SKM-1 (cell line): ENCODE measurements around the gene MAML2.

ENCODE experiments used
- DNase-seq: peaks from one replicate; lab custom pipeline; 2025; ENCODE audit not compliant: unreplicated experiment; lab: John Stamatoyannopoulos, UW

MAML2 gene

DNA sequence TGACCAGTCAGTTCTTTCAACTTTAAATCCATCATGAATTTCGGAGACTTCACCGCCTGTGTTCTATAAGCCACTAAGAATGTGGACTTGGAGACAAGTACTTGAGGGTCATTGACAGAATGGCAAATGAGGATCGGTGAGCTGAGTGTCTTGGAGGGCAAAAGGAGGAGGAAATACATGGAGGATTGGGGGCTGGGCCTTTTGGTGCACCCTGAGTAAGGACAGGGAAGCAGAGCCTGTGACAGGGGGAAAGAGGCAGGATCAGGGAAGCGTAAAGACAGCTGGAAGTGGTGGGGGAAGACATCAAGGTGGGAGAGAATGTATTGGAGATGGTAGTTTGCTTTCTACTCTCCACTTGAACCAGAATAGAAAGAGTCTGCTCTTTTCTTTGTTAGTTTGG is 348.7 kb downstream of the MAML2 start:
- no peak for DNase-seq

- no peak for DNase-seq
These were observed 349.3 kb downstream of the MAML2 start for GRCh38 chr11:95993438-95994298.

DNA sequence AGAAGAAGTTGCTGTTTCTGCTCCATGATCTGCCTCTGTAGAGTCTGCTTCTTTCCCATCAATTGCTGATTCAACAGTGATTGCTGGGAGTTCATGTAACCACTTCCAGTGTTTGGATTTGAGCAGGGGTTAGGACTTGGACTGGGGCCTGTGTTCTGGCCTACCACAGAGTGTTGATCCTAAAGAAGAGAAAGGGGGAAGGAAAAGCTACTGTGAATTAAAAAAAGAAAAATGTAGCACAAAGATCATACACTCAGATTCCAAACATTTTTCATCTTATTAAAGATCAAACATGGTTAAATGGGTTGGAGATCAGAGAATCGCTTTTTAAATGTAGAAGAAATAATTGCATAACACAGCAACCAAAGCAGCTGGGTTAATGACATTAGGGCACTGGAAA is 351.4 kb downstream of the MAML2 start:
- DNase-seq: no peak

- no peak for DNase-seq
These were observed 351.9 kb downstream of the MAML2 start for GRCh38 chr11:95991101-95991500.

DNA sequence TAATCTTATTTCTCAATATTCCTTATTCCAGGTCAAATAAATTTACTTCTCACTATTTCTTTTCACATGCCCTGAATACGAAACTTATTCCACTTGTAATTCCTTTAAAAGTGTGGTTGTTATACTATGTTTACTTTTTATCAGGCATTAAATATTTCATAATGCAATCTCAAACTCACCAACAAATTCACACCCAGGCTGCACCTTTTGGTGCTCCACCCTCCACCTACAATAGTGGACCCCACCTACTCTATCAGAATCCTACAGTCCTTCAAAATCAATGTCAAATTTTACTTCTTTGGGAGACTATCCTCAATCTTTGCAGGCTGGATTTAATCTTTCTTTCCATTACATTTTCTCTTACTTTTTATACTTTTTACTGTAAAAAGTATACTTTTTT is 353.2 kb downstream of the MAML2 start:
- no peak for DNase-seq

GRCh38 chr11:95989076-95989605 is 353.9 kb downstream of the MAML2 start:
- DNase-seq: no peak

- no peak for DNase-seq
These were observed 357.7 kb downstream of the MAML2 start for GRCh38 chr11:95985174-95985808.

- no peak for DNase-seq
These were observed 358.9 kb downstream of the MAML2 start for GRCh38 chr11:95984072-95984471.

DNA sequence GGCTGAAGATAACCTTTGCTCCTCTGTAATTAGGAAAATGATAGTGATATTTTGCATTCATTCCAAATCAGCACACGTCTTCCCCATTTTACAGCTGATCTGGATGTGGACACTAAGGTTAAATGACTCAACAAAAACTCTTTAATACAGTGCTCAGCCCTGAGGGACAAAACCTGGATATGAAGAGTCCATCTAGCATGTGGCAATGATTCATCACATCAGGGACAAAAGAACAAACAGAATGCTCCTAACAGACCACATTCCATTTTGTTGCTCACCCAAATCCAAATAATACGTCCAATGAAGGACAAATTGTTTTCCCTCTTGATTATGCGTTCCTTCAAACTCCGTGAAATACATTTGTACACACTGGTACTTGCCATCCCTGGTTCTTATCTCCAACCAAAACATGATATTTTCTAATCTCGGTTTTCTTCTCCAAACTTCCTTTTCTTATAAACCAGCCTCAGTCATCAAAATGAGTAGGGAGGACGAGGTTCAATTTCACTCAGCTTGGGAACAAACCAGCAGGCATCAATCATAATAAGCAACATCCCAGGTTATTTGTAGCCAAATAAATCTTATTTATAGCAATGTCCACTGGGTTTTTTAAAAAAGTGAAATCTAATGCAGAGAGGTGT is 365.3 kb downstream of the MAML2 start:
- no peak for DNase-seq

DNA sequence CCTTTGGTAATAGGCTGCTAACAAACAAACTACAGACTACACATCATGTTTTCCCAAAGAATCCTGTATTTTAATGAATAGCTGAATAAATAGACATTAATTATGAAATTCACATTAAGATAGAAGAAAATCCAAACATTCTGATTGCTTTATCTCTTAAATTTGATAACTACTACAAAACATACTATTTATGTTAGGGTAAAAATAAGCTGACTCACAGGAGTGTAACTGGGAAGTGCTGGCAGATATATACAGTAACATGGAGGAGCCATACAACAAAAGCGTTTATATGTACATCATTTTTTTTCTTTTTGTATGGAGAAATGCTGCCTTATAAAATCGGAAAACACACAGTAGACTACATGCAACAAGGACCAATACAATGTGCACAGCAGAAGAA is 366.4 kb downstream of the MAML2 start:
- DNase-seq: no peak

GRCh38 chr11:95975343-95975742 is 367.7 kb downstream of the MAML2 start:
- no peak for DNase-seq

- DNase-seq: no peak
These were observed 370.9 kb downstream of the MAML2 start for GRCh38 chr11:95972060-95972459.

- no peak for DNase-seq
These were observed 374.4 kb downstream of the MAML2 start for GRCh38 chr11:95968585-95968984.

GRCh38 chr11:95964281-95964680 is 378.7 kb downstream of the MAML2 start:
- DNase-seq: no peak

- no peak for DNase-seq
These were observed 381.2 kb downstream of the MAML2 start for GRCh38 chr11:95961758-95962157.

- no peak for DNase-seq
These were observed 392.1 kb downstream of the MAML2 start for GRCh38 chr11:95950905-95951304.

DNA sequence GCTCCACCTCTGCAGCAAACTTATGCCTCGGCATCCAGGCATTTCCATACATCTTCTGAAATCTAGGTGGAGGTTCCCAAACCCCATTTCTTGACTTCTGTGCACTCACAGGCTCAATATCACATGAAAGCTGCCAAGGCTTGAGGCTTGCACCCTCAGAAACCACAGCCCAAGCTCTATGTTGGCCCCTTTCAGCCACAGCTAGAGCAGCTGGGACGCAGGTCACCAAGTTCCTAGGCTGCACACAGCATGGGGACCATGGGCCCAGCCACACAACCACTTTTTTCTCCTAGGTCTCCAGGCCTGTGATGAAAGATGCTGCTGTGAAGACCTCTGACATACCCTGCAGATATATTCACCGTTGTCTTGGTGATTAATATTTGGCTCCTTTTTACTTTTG is 394.4 kb downstream of the MAML2 start:
- no peak for DNase-seq

DNA sequence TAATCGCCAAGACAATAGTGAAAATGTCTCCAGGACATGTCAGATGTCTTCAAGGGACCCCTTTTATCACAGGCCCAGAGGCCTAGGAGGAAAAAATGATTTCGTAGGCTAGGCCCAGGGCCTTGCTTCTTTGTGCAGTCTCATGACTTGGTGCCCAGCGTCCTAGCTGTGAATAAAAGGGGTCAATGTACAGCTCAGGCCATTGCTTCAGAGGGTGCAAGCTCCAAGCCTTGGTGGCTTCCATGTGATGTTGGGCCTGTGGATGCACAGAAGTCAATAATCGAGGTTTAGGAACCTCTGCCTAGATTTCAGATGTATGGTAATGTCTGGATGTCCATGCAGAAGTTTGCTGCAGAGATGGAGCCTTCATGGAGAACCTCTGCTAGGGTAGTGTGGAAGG is 398.4 kb downstream of the MAML2 start:
- DNase-seq: no peak

DNA sequence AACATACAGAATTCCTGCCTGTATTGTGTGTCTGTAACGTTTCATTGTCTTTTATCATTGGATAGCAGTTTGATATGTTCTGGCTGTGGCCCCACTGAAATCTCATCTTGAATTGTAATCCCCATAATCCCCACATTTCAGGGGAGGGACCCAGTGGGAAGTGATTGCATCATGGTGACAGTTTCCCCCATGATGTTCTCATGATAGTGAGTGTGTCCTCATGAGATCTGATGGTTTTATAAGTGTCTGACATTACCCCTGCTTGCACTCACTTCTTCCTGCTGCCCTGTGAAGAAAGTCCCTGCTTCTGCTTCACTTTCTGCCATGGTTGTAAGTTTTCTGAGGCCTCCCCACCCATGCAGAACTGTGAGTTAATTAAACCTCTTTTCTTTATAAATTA is 399.4 kb downstream of the MAML2 start:
- no peak for DNase-seq

DNA sequence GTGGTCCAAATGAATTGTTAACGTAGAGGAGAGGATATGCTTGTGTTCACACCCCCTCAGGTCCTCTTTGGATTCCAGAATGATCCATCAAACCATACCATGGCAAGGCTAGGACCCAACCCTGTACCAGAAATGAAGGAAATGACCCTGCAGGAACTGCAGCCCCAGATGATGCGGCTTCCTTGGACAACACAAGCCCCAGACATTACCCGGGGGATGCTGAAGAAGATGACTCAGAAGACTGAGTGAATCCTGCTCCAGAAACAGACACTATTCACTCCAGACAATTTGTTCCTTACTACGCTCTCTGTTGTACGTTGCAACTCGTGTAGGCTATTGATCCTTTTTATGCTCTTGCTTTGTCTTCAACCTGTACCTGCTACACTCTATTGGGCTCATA is 403.9 kb downstream of the MAML2 start:
- no peak for DNase-seq

DNA sequence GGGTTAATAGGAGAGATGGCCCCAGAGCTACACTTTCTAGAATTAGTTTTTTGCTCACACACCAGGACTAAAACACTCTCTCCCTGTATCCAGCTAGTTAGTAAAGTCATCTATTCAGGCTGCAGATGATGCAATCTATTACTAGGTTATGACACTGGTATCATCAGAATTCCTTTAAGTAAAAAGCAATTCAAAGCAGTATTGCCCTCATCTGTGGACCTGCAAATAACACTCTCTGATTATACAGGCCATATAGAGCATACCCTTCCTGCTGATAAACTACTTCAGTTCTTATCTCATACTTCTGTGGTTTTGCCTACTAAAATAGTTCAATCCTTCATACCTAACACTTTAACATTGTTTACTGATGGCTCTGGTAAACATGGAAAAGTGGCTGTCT is 405.6 kb downstream of the MAML2 start:
- no peak for DNase-seq

GRCh38 chr11:95933594-95933993 is 409.4 kb downstream of the MAML2 start:
- no peak for DNase-seq
